Measurements from ENCODE around the gene RTKN.

The RTKN gene

GRCh38 chr2:74375838-74376237 lies 65.9 kb downstream of the RTKN start:
- no peak for DNase-seq

Data from activated CD8-positive, alpha-beta memory T cell treated with anti-CD3 and anti-CD28 coated beads, Interleukin-2, amount 50 U/mL, for 4 hours (primary cell).